GM18951 (cell line): ENCODE results near the gene CDK5.

Experiments
- POLR2A ChIP-seq: IDR thresholded peaks from 4 replicates; pipeline ENCODE4 v1.6.1; 2011; ENCODE audit warnings: mild to moderate bottlenecking; ENCODE audit not compliant: insufficient read length, insufficient read depth; ENCODE audit errors: extremely low read depth
- in situ Hi-C: fragments of 300-500 bp; cut with MboI; formaldehyde crosslinking; loops from one replicate; pipeline ENCODE4 v1.12.0; 2022; ENCODE audit warnings: low sequenced_read_pairs, mixed read lengths, inconsistent platforms; ENCODE audit not compliant: unreplicated experiment

The CDK5 gene

GRCh38 chr7:151061213-151062110 lies 3.8 kb upstream of the CDK5 start:
- no peak for TF ChIP-seq POLR2A
- in situ Hi-C loops: no loop called here

- in situ Hi-C loops: no loop called here
- no peak for TF ChIP-seq POLR2A
Measured at GRCh38 chr7:151060416-151061212, 2.9 kb upstream of the CDK5 start.

- in situ Hi-C loops: no loop called here
- TF ChIP-seq POLR2A: no peak
Measured at GRCh38 chr7:151060113-151060415, 2.4 kb upstream of the CDK5 start.

GRCh38 chr7:151059367-151060112 lies 1.8 kb upstream of the CDK5 start, which contains the start of gene SLC4A2:
TSS of gene SLC4A2 (plus strand) at chr7:151059589. CDS start at chr7:151061988, 2,399 bp downstream.
- peak; percentile 66 for TF ChIP-seq POLR2A
- in situ Hi-C loops: no loop called here

- in situ Hi-C loops: no loop called here
Measured at GRCh38 chr7:151058781-151059366, 1.2 kb upstream of the CDK5 start.

GRCh38 chr7:151057989-151058780 lies 488 bp upstream of the CDK5 start:
- in situ Hi-C loops: no loop called here

More at GRCh38 chr7:151058781-151059366, 1.2 kb upstream of the CDK5 start:
- no peak for TF ChIP-seq POLR2A

GRCh38 chr7:151056666-151057505 lies 811 bp downstream of the CDK5 start:
- in situ Hi-C loops: no loop called here
- TF ChIP-seq POLR2A: no peak

More at GRCh38 chr7:151057989-151058780, 488 bp upstream of the CDK5 start:
- TF ChIP-seq POLR2A: peak; percentile 64

- in situ Hi-C loops: no loop called here
- no peak for TF ChIP-seq POLR2A
Measured at GRCh38 chr7:151056283-151056665, 1.4 kb downstream of the CDK5 start.

- no peak for TF ChIP-seq POLR2A
Measured at GRCh38 chr7:151053751-151054150, 3.9 kb downstream of the CDK5 start.

GRCh38 chr7:151053096-151053495 lies 4.6 kb downstream of the CDK5 start:
- in situ Hi-C loops: no loop called here
- no peak for TF ChIP-seq POLR2A

More at GRCh38 chr7:151053751-151054150, 3.9 kb downstream of the CDK5 start:
- in situ Hi-C loops: no loop called here

- in situ Hi-C loops: no loop called here
- TF ChIP-seq POLR2A: no peak
Measured at GRCh38 chr7:151051108-151051507, 6.6 kb downstream of the CDK5 start.
